Gastrocnemius medialis (tissue), 4 donors: Measurements from ENCODE around the gene RFK.

Experiments
- POLR2A ChIP-seq, 2 donors: fragments of 450-650 bp; IDR thresholded peaks; one replicate each; pipeline ENCODE4 v1.6.1; 2017; ENCODE audit warnings: antibody characterized with exemption in 2 of 2, mild to moderate bottlenecking in 2 of 2, moderate library complexity in 2 of 2
- TF ChIP-seq, protein P1 (sequence below), 5 experiments: fragments of 450-650 bp in 3 of 5; fragments of 200-600 bp in 2 of 5; sonication (generic) in 2 of 5; IDR thresholded peaks in 4 of 5; conservative IDR thresholded peaks in 1 of 5; 1 replicate in 4 of 5; 2 replicates in 1 of 5; pipeline ENCODE4 v1.5.1; 2016 to 2019; ENCODE audit warnings: antibody characterized with exemption in 5 of 5, mild to moderate bottlenecking in 3 of 5, moderate library complexity in 3 of 5

DNA sequence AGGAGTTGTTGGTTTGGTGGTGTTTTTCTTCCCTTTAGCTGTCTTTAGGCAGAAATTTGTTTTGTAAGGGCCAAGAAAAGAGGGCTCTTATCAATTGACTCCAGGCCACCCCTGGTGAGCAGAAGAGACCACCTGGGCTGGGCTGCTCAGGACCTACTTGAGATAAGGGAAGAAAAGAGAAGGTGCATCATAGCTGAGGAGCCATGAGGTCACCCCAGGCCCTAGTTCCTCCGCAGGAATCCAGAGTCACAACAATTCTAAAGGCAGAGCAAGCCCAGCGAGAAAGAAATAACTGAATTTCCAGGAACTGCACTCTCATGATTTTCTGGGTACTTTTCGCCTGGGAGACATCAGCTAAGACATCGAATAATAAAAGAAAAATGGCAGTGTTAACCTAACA, 34.9 kb downstream of the RFK start:
- TF ChIP-seq, protein P1, sequence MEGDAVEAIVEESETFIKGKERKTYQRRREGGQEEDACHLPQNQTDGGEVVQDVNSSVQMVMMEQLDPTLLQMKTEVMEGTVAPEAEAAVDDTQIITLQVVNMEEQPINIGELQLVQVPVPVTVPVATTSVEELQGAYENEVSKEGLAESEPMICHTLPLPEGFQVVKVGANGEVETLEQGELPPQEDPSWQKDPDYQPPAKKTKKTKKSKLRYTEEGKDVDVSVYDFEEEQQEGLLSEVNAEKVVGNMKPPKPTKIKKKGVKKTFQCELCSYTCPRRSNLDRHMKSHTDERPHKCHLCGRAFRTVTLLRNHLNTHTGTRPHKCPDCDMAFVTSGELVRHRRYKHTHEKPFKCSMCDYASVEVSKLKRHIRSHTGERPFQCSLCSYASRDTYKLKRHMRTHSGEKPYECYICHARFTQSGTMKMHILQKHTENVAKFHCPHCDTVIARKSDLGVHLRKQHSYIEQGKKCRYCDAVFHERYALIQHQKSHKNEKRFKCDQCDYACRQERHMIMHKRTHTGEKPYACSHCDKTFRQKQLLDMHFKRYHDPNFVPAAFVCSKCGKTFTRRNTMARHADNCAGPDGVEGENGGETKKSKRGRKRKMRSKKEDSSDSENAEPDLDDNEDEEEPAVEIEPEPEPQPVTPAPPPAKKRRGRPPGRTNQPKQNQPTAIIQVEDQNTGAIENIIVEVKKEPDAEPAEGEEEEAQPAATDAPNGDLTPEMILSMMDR (IDR thresholded peaks at IDR 0.05 in 4 of 5, conservative IDR thresholded peaks at IDR 0.05 in 1 of 5) = no peak
- no peak for TF ChIP-seq POLR2A (IDR thresholded peaks at IDR 0.05)
